Keratinocyte (primary cell): ENCODE measurements around the gene CCDC92. TPM values are rescaled to one million over a fixed set of nuclear protein-coding genes. Genes with fewer than 3 reads are reported as not detected.

Experiments
- DNase-seq: peaks from one replicate; pipeline ENCODE4 v3.0.0-alpha.2; 2011; ENCODE audit warnings: low read depth, missing footprints, low spot score
- FAIRE-seq: peaks from 2 replicates; lab custom pipeline; 2011; peaks lifted over from hg19 to GRCh38; lab: Jason Lieb, UNC
- H2AFZ ChIP-seq: 2 replicates; pipeline ENCODE4 v1.6.0; 2012; ENCODE audit warnings: low read length, control low read depth, inconsistent platforms; ENCODE audit not compliant: control insufficient read depth
- H3K27ac ChIP-seq: 2 replicates; pipeline ENCODE4 v1.5.1; 2011; ENCODE audit warnings: low read length; ENCODE audit not compliant: control insufficient read depth, insufficient read depth
- H3K27me3 ChIP-seq: 3 replicates; pipeline ENCODE4 v1.6.0; 2011; ENCODE audit warnings: low read length; ENCODE audit not compliant: control insufficient read depth, insufficient read depth; ENCODE audit errors: extremely low read depth
- H3K36me3 ChIP-seq, 2 experiments: 2 replicates in 1 of 2; 3 replicates in 1 of 2; pipeline ENCODE4 v1.5.1; 2011; ENCODE audit warnings: low read length in 2 of 2, mild to moderate bottlenecking in 1 of 2; ENCODE audit not compliant: control insufficient read depth in 2 of 2, insufficient read depth in 2 of 2; ENCODE audit errors: extremely low read depth in 1 of 2
- H3K4me1 ChIP-seq: 3 replicates; pipeline ENCODE4 v1.5.1; 2011; ENCODE audit warnings: low read length; ENCODE audit not compliant: control insufficient read depth, insufficient read depth; ENCODE audit errors: extremely low read depth
- H3K4me2 ChIP-seq: 3 replicates; pipeline ENCODE4 v1.6.0; 2011; ENCODE audit warnings: low read depth, low read length; ENCODE audit not compliant: control insufficient read depth, insufficient read depth; ENCODE audit errors: extremely low read depth
- H3K4me3 ChIP-seq, 3 experiments: fragments of 200-600 bp in 1 of 3; sonication (generic) in 1 of 3; 2 replicates in 2 of 3; 3 replicates in 1 of 3; pipeline ENCODE4 v1.5.1; 2011 to 2016; ENCODE audit warnings: low read length in 3 of 3, mild to moderate bottlenecking in 3 of 3, control low read depth in 2 of 3, inconsistent platforms in 1 of 3, low read depth in 1 of 3, mixed read lengths in 1 of 3, mixed run types in 1 of 3, moderate library complexity in 1 of 3; ENCODE audit not compliant: control insufficient read depth in 2 of 3, insufficient read depth in 2 of 3; ENCODE audit errors: extremely low read depth in 1 of 3
- H3K79me2 ChIP-seq: 2 replicates; pipeline ENCODE4 v1.6.0; 2012; ENCODE audit warnings: low read length; ENCODE audit not compliant: control insufficient read depth, insufficient read depth
- H3K9ac ChIP-seq: 3 replicates; pipeline ENCODE4 v1.6.0; 2011; ENCODE audit warnings: low read length; ENCODE audit not compliant: control insufficient read depth, insufficient read depth; ENCODE audit errors: extremely low read depth
- H3K9me1 ChIP-seq: 3 replicates; pipeline ENCODE4 v1.6.0; 2011; ENCODE audit warnings: low read length; ENCODE audit not compliant: control insufficient read depth, insufficient read depth; ENCODE audit errors: extremely low read depth
- H3K9me3 ChIP-seq: 2 replicates; pipeline ENCODE4 v1.5.1; 2012; ENCODE audit warnings: low read depth, low read length; ENCODE audit not compliant: control insufficient read depth
- H4K20me1 ChIP-seq: 3 replicates; pipeline ENCODE4 v1.6.0; 2011; ENCODE audit warnings: low read length; ENCODE audit not compliant: control insufficient read depth, insufficient read depth; ENCODE audit errors: extremely low read depth
- EZH2 ChIP-seq: IDR thresholded peaks from one replicate; pipeline ENCODE4 v1.6.1; 2012; ENCODE audit warnings: inconsistent platforms, mild to moderate bottlenecking, low read length, moderate library complexity
- dilution Hi-C: fragments of 300-500 bp; cut with MboI; formaldehyde crosslinking; loops from one replicate; pipeline ENCODE4 v1.7.0; 2020; ENCODE audit warnings: low sequenced_read_pairs; ENCODE audit not compliant: extremely low pct_ligation_motif_present
- polyA plus RNA-seq, 5 experiments: library from polyadenylated mRNA; depleted of rRNA in 3 of 5; stranded (reverse) in 3 of 5; stranded (forward) in 1 of 5; unstranded in 1 of 5; fragments of >200 nt; gene quantifications; 1 replicate in 1 of 5; 2 replicates in 3 of 5; 3 replicates in 1 of 5; pipeline versions ENCODE4 v1.2.1 to v1.2.3, GENCODE V29; 2011 to 2012; ENCODE audit warnings: missing spikeins in 2 of 5, low read depth in 1 of 5, low replicate concordance in 1 of 5
- TF ChIP-seq, protein P1 (sequence below), 3 experiments: IDR thresholded peaks in 1 of 3; conservative IDR thresholded peaks in 1 of 3; optimal IDR thresholded peaks in 1 of 3; 2 replicates in 2 of 3; 3 replicates in 1 of 3; pipeline versions ENCODE3 to v1.5.1; 2011; ENCODE audit warnings: low read length in 3 of 3, mild to moderate bottlenecking in 3 of 3, moderate library complexity in 2 of 3, control low read depth in 1 of 3, inconsistent platforms in 1 of 3; ENCODE audit not compliant: insufficient read depth in 2 of 3; ENCODE audit errors: extremely low read depth in 1 of 3

Gene CCDC92
- polyA plus RNA-seq, 1 donor (not counting 4 experiments of a cell fraction or from before 2014, with no cell fraction given), result 8.3 TPM

DNA sequence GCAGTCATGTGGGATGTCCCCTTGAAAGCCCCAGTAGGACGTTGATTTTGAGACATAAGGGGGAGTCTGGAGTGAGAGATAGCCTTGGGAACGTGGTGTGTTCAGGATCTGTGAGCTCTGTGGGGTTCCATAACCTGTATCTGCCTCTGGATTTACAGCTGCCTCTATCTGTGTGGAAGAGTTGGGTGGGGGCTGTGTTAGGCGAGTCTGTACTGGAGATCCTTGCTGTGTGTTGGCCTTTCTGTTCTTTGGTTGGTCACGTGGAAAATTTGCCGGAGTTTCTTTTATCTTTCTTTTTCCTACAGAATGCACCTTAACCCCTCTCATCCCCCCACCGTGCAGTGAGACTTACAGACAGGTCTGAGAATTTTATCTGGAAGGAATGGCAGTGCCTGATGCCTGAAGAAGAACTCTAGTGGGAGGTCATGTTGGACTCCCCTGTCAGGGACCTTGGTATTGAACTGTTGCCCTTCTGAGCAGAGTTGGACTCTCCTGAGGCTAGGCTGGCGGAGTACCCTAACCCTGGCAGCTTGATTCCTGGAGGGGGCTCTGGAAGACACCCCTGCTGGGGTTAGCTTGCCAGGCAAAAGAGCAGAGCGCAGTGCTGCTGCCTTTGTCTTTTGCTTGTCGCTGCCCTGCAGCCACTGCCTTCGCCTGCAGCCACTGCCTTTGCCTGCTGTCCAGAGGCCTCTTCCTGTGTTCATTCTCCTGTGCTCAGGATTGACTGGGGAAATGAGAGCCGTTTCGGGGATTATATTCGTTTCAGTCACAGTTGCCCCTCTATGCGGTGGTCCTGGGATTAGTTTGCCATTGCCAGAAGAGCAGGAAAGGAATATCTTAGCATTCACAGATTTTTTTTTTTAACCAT, 34.4 kb upstream of the CCDC92 start:
- H3K9ac ChIP-seq, result no peak overlapping the region
- no peaks in the 10 kb centered on the region for H3K9me3 ChIP-seq
- no peak for FAIRE-seq
- no peak for TF ChIP-seq EZH2
- TF ChIP-seq, protein P1, sequence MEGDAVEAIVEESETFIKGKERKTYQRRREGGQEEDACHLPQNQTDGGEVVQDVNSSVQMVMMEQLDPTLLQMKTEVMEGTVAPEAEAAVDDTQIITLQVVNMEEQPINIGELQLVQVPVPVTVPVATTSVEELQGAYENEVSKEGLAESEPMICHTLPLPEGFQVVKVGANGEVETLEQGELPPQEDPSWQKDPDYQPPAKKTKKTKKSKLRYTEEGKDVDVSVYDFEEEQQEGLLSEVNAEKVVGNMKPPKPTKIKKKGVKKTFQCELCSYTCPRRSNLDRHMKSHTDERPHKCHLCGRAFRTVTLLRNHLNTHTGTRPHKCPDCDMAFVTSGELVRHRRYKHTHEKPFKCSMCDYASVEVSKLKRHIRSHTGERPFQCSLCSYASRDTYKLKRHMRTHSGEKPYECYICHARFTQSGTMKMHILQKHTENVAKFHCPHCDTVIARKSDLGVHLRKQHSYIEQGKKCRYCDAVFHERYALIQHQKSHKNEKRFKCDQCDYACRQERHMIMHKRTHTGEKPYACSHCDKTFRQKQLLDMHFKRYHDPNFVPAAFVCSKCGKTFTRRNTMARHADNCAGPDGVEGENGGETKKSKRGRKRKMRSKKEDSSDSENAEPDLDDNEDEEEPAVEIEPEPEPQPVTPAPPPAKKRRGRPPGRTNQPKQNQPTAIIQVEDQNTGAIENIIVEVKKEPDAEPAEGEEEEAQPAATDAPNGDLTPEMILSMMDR (optimal IDR thresholded peaks at IDR 0.05 in 1 of 3, IDR thresholded peaks at IDR 0.05 in 1 of 3, conservative IDR thresholded peaks at IDR 0.05 in 1 of 3; ENCODE audit: extremely low read depth in 1 of 3, insufficient read depth in 2 of 3, low read length in 3 of 3), result no peak
- H3K79me2 ChIP-seq, result no peaks in the 10 kb centered on the region
- no peaks in the 10 kb centered on the region for H3K9me1 ChIP-seq
- no peak overlapping the region for H2AFZ ChIP-seq
- H3K36me3 ChIP-seq, result peaks cover 10 to 12% of the 10 kb centered on the region in 2 experiments
- H4K20me1 ChIP-seq, result peaks cover 3% of the 10 kb centered on the region
- H3K4me2 ChIP-seq, result no peak overlapping the region
- no peak overlapping the region for H3K4me3 ChIP-seq
- no peak for DNase-seq
- dilution Hi-C loops, result no loop called here
- H3K27ac ChIP-seq, result no peak overlapping the region
- no peaks in the 10 kb centered on the region for H3K27me3 ChIP-seq
- H3K4me1 ChIP-seq, result peaks cover 4% of the 10 kb centered on the region

DNA sequence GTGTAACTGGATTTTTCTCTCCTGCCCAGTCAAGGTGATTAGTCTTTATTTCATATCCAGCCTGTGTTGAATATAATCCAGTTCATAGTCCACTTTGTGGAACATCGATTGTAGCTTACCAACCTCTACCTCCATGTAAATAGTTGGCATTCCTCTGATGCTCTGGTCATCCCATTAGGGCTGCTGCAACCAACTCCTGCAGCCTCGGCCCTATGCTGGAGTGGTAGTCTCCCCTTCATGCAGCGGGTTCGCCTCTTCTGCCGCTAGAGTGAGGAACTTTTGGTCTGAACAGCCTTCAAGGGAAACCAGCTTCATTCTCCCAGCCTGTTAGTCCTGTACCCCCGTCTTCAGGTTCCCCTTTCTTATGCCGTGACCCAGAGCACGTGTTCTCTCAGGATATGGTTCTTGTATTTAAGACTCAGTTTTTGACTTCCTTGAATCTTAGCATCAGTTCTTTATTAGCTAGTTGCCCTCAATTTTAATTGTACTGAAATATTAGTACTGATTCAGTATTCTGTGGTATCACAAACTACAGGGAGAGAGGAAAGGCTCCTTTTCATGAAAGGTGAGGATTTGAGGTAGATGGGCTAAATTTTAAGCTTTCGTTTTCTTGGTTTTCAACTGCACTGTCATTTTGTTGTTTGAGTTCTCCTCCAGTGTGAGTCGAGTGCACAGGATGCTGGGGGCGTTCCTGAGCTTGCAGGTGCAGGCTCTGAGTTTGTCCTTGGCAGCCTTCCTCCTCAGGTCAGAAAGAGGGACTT, 33.6 kb upstream of the CCDC92 start:
- no peak for TF ChIP-seq EZH2
- TF ChIP-seq, protein P1 (optimal IDR thresholded peaks at IDR 0.05 in 1 of 3, IDR thresholded peaks at IDR 0.05 in 1 of 3, conservative IDR thresholded peaks at IDR 0.05 in 1 of 3; ENCODE audit: extremely low read depth in 1 of 3, insufficient read depth in 2 of 3, low read length in 3 of 3), result no peak
- FAIRE-seq, result no peak
- no peaks in the 10 kb centered on the region for H3K79me2 ChIP-seq

More for the DNA sequence above, 33.6 kb upstream of the CCDC92 start:
- H3K9me3 ChIP-seq, result no peaks in the 10 kb centered on the region
- no peak overlapping the region for H3K4me3 ChIP-seq
- H2AFZ ChIP-seq, result no peak overlapping the region
- H3K4me1 ChIP-seq, result peaks cover 4% of the 10 kb centered on the region
- H3K27me3 ChIP-seq, result no peaks in the 10 kb centered on the region
- H3K9me1 ChIP-seq, result no peaks in the 10 kb centered on the region
- H4K20me1 ChIP-seq, result peaks cover 3% of the 10 kb centered on the region
- no peak for DNase-seq
- H3K36me3 ChIP-seq, result peaks cover 7 to 12% of the 10 kb centered on the region in 2 experiments
- H3K4me2 ChIP-seq, result no peak overlapping the region
- dilution Hi-C loops, result no loop called here
- H3K27ac ChIP-seq, result no peak overlapping the region
- no peak overlapping the region for H3K9ac ChIP-seq
